GM10266 (cell line): Measurements from ENCODE around the gene PRCP.

Experiments used
- DNase-seq: peaks from one replicate; pipeline ENCODE4 v3.0.0; 2012; ENCODE audit errors: extremely low spot score
- TF ChIP-seq, protein P1 (sequence below): IDR thresholded peaks from 2 replicates; pipeline ENCODE4 v1.5.1; 2012; ENCODE audit warnings: mild to moderate bottlenecking, low read depth; ENCODE audit not compliant: control insufficient read depth, insufficient read depth; ENCODE audit errors: missing control alignments

The PRCP gene

DNA sequence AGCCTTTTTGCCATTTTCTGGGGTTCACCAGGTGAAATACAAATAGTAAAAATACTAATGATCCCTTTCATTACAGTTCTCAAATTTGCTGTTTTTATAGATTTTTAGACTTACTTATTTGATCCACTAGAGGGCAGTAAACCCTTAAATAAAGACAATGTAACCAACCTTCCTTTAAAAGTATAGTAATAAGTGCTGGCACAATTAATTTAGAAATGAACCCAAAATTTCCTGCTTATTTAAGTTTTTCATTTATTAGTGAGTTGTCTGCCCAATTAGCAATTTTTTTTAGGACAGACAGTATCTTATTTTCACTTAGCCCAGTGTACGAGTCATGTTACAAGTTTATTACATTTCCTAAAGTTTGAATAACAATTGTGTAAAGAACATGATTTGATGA lies 6.0 kb upstream of the PRCP start:
- DNase-seq, result no peak
- TF ChIP-seq, protein P1, sequence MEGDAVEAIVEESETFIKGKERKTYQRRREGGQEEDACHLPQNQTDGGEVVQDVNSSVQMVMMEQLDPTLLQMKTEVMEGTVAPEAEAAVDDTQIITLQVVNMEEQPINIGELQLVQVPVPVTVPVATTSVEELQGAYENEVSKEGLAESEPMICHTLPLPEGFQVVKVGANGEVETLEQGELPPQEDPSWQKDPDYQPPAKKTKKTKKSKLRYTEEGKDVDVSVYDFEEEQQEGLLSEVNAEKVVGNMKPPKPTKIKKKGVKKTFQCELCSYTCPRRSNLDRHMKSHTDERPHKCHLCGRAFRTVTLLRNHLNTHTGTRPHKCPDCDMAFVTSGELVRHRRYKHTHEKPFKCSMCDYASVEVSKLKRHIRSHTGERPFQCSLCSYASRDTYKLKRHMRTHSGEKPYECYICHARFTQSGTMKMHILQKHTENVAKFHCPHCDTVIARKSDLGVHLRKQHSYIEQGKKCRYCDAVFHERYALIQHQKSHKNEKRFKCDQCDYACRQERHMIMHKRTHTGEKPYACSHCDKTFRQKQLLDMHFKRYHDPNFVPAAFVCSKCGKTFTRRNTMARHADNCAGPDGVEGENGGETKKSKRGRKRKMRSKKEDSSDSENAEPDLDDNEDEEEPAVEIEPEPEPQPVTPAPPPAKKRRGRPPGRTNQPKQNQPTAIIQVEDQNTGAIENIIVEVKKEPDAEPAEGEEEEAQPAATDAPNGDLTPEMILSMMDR, result peak; percentile 48

DNA sequence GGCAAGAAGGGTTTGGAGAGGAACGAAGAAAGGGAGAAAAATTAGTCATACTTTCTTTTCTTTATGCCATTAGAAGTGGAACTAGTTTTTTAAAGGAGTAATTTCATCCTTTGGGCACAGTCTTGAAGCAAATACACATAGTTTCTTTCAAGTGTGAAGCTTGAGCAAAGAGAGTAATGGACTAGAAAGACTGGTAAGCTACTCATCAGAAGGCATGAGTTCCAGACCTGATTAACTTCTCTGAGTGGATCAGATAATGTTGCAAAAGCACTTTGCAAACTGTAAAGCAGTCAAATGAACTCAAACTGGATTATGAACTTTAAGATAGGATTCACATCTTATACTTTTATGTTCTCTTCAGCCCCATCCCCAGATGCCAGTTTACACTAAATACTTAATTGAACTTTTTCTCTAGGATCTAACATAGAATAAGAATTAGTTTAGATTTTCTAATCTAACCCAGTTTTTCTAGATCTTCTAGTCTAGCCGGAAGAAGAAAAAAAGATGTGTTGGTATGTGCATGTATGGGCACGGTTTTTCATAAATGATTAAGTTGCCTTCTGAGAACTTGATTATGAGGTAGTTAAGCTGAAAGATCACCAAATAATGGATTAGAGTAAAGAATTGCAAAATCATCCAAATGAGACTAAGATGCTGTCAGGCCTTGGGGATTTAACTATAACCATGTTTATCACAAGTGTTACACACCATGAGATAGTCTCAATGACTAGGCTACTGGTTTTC lies 3.8 kb upstream of the PRCP start:
- TF ChIP-seq, protein P1, result no peak

DNA sequence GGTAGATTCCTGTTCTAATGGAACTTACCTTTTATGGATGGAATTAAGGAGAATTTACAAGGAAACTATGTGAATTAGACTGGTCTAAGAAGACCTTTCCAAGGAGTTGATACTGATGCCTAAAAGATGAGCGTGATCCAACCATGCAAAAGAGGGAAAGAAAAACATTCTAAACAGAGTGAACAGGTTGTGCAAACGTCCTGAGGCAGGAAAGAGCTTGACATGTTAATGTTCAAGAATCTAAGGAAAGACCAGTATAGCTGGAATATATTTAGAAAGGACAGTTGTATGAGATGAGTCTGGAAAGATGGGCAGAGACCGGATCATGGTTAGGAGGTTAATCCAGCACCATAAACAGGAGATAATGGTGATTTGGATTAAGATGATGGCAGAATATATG lies 2.6 kb upstream of the PRCP start:
- TF ChIP-seq, protein P1, result no peak
- no peak for DNase-seq

More for the DNA sequence above, 3.8 kb upstream of the PRCP start:
- no peak for DNase-seq

DNA sequence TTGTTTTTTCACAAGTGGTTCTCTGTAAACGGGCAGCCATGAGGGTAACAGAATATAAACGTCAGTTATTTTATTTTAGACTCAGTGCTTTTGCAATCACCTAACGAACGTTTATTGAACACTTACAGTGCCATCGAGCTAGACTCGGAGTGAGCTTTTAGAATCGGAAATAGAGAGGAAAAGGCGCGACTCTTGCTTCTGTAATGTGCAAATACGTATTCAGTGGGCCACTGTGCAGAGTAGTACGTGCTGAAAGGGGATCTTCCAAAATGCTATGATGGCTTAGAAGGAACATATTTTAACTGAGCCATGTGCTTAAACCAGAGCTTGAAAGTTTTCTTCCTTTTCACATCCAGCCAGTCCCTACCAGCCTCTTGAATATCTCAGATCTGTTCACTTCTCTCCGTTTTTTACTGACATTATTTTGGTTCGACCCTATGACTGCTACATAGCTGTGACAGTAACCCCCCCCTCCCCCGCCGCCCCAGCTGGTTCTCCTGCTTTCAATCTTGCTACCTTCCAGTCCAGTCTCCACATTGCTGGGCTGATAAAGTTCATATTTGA lies 1.8 kb upstream of the PRCP start:
- TF ChIP-seq, protein P1, result no peak
- no peak for DNase-seq

DNA sequence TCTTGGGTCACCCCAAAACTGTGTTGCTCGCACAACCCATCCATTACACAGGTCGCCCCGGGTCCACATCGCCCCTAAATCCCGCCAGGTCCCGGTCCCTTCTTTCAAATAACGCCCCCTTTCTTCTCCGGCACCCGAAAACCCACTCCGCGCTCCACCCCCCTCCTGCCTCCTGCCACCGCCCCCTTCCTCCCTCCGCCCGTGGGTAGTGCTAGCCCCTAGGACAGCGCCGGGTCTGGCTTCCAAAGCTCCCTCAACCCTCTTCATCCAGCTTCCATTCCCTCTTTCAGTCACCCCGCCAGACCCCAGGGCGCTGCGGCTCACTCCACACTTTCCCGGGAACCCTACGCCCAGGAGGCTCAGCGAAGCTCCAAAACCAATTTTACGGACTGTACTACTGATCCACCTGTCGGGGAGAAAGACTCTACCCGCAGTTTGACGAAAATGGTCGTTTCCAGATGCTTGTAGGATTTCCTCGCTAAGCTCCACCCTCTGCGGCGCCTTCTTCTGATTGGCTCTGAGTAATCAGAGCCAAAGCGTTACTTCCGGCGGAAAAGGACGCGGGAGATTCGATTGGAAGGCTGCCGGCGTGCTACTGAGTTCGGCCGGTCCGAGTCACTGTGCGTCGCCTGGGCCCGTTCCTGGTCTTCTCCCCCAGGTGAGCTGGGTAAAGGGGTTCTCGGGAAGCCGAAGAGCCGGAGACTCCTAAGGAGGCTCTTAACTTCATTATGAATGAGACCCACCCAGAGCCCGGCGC lies 1.1 kb upstream of the PRCP start, which contains the start of gene DDIAS:
DDIAS (plus strand) TSS at position 572 of the 757 bp plus-strand sequence. CDS start 13,003 bp downstream, outside the sequence.
- DNase-seq, result peak; percentile 87
- TF ChIP-seq, protein P1, result no peak

DNA sequence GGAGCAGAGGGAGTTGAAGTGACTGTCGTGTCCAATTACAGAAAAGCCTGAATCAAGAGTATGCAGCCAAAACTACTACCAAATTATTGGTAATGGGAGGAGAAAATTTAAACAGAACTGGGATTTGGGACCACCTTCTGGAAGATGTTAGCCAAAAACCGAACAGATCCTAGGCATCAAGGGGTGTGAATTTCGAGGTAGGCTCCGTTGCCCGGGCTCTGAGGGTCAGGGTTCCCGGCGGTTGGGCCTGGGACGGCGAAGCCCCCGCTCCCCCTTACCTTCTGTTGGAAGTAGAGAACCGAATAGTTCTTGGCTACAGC lies 313 bp downstream of the PRCP start:
- no peak for DNase-seq
- TF ChIP-seq, protein P1, result no peak
